ENCODE data around the gene CTXN2.

The CTXN2 gene

DNA sequence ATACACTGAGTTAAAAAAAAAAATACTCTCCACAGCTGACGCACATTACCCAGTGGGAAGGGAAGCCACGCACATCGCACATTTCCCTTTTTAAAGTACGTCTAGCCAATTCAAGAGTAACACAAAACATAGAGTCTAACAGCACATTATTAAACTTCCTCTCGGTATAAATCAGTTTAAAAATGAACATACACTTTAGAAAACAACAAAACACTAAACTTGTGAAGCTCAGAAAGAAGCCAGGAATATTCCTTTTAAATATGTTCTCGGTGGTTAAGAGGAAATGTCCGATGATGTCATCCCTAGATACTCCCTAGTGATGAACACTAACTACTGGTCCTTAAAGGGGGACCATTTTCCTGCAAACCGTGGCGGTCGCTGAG, 14.1 kb upstream of the CTXN2 start:
- H3F3A ChIP-seq (ENCODE audit: insufficient read depth, low read length), result no peaks in the 10 kb centered on the region
- H4K20me1 ChIP-seq (ENCODE audit: insufficient read depth, low read length), result no peaks in the 10 kb centered on the region
- no peak for TF ChIP-seq CTCF (IDR thresholded peaks at IDR 0.05; ENCODE audit: low read length)
- no peak for TF ChIP-seq EZH2 (optimal IDR thresholded peaks at IDR 0.05; ENCODE audit: low read depth, low read length)
- TF ChIP-seq EZH2phosphoT487 (IDR thresholded peaks at IDR 0.05; ENCODE audit: low read length), result no peak
- H3K4me1 ChIP-seq (ENCODE audit: low read length), result peaks cover 10% of the 10 kb centered on the region
- H3K9me3 ChIP-seq (replicated peaks; ENCODE audit: insufficient read depth, low read length), result no peaks in the 10 kb centered on the region
- H3K36me3 ChIP-seq (replicated peaks; ENCODE audit: insufficient read depth, low read length), result no peaks in the 10 kb centered on the region
- H3K9ac ChIP-seq (ENCODE audit: low read length), result peak overlapping the region; percentile 75
- H3K79me2 ChIP-seq (ENCODE audit: low read length), result peaks cover 13% of the 10 kb centered on the region; the same call in 1 of the 2 replicates
- DNase-seq, result peak; percentile 30
- peak overlapping the region; percentile 89 for H2AFZ ChIP-seq (ENCODE audit: low read length)
- H3K4me3 ChIP-seq (ENCODE audit: low read length), result peak overlapping the region; percentile 59
- peak overlapping the region; percentile 52 for H3K4me2 ChIP-seq (ENCODE audit: low read depth, low read length)
- peak overlapping the region; percentile 44; the same call in 1 of the 2 replicates for H3K27ac ChIP-seq (ENCODE audit: low read length)
- no peaks in the 10 kb centered on the region for H3K27me3 ChIP-seq (replicated peaks; ENCODE audit: insufficient read depth, low read length)
- H3K9me2 ChIP-seq (replicated peaks; ENCODE audit: insufficient read depth, low read length), result no peaks in the 10 kb centered on the region

GRCh38 chr15:48177766-48178647, 13.5 kb upstream of the CTXN2 start, which contains the start of gene MYEF2:
Gene MYEF2 (minus strand): TSS chr15:48178295. CDS start chr15:48178237, 58 bp downstream.
- H3K9me3 ChIP-seq (replicated peaks; ENCODE audit: insufficient read depth, low read length), result no peaks in the 10 kb centered on the region
- no peaks in the 10 kb centered on the region for H4K20me1 ChIP-seq (ENCODE audit: insufficient read depth, low read length)
- H3F3A ChIP-seq (ENCODE audit: insufficient read depth, low read length), result no peaks in the 10 kb centered on the region; the same call in 1 of the 2 replicates
- DNase-seq, result peak; percentile 72
- no peaks in the 10 kb centered on the region for H3K9me2 ChIP-seq (replicated peaks; ENCODE audit: insufficient read depth, low read length)
- H3K27me3 ChIP-seq (replicated peaks; ENCODE audit: insufficient read depth, low read length), result no peaks in the 10 kb centered on the region
- H3K4me1 ChIP-seq (ENCODE audit: low read length), result peaks cover 17% of the 10 kb centered on the region
- peak; percentile 16 for TF ChIP-seq CTCF (IDR thresholded peaks at IDR 0.05; ENCODE audit: low read length)
- no peak for TF ChIP-seq EZH2 (optimal IDR thresholded peaks at IDR 0.05; ENCODE audit: low read depth, low read length)
- peaks cover 9% of the 10 kb centered on the region; the same call in 1 of the 2 replicates for H3K79me2 ChIP-seq (ENCODE audit: low read length)
- H3K4me3 ChIP-seq (ENCODE audit: low read length), result peak within 1 kb of the TSS; percentile 59
- peak within 1 kb of the TSS; percentile 75 for H3K9ac ChIP-seq (ENCODE audit: low read length)
- H3K4me2 ChIP-seq (ENCODE audit: low read depth, low read length), result peak within 1 kb of the TSS; percentile 52
- H3K36me3 ChIP-seq (replicated peaks; ENCODE audit: insufficient read depth, low read length), result no peaks in the 10 kb centered on the region
- peak within 1 kb of the TSS; percentile 89 for H2AFZ ChIP-seq (ENCODE audit: low read length)
- H3K27ac ChIP-seq (ENCODE audit: low read length), result peak within 1 kb of the TSS; percentile 44; the same call in 1 of the 2 replicates

- Histone ChIP-seq H3K27ac (ENCODE audit: low read length) (no peak overlapping the region), H3K9ac (ENCODE audit: low read length) (peak overlapping the region; percentile 75; the same call in 1 of the 2 replicates)
- TF ChIP-seq EZH2phosphoT487 (IDR thresholded peaks at IDR 0.05; ENCODE audit: low read length), result no peak
- no peak for TF ChIP-seq CTCF (IDR thresholded peaks at IDR 0.05; ENCODE audit: low read length)
- TF ChIP-seq EZH2 (optimal IDR thresholded peaks at IDR 0.05; ENCODE audit: low read depth, low read length), result no peak
Observed at GRCh38 chr15:48178648-48178931, 12.9 kb upstream of the CTXN2 start.

More at GRCh38 chr15:48178648-48178931, 12.9 kb upstream of the CTXN2 start:
- 0 out of 2 replicates have a peak, but pooled peaks cover 6% of the 10 kb centered on the region for H3K79me2 ChIP-seq (ENCODE audit: low read length)
- H3K36me3 ChIP-seq (replicated peaks; ENCODE audit: insufficient read depth, low read length), result no peaks in the 10 kb centered on the region
- no peak for DNase-seq
- peak overlapping the region; percentile 89 for H2AFZ ChIP-seq (ENCODE audit: low read length)
- no peaks in the 10 kb centered on the region for H3K9me3 ChIP-seq (replicated peaks; ENCODE audit: insufficient read depth, low read length)
- H3K4me2 ChIP-seq (ENCODE audit: low read depth, low read length), result peak overlapping the region; percentile 52
- H3K27me3 ChIP-seq (replicated peaks; ENCODE audit: insufficient read depth, low read length), result no peaks in the 10 kb centered on the region
- H3K4me3 ChIP-seq (ENCODE audit: low read length), result peak overlapping the region; percentile 59
- no peaks in the 10 kb centered on the region for H3K9me2 ChIP-seq (replicated peaks; ENCODE audit: insufficient read depth, low read length)
- peaks cover 18% of the 10 kb centered on the region for H3K4me1 ChIP-seq (ENCODE audit: low read length)
- no peaks in the 10 kb centered on the region; the same call in 1 of the 2 replicates for H3F3A ChIP-seq (ENCODE audit: insufficient read depth, low read length)
- no peaks in the 10 kb centered on the region for H4K20me1 ChIP-seq (ENCODE audit: insufficient read depth, low read length)

Data from MM.1S (cell line).